22Rv1 (cell line): Measurements from ENCODE around the gene LURAP1L.
"Not testable (repeated sequence)": the region's sequence is repeated elsewhere in the genome, so short reads cannot be mapped to it uniquely, and the experiment has no call there.

Source experiments
- H3K27ac ChIP-seq: fragments of 450-650 bp; 2 replicates; pipeline ENCODE4 v1.5.1; 2017
- CTCF ChIP-seq: fragments of 450-650 bp; IDR thresholded peaks from 2 replicates; pipeline ENCODE4 v1.5.1; 2017; ENCODE audit warnings: mild to moderate bottlenecking
- ZFX ChIP-seq: fragments of 450-650 bp; IDR thresholded peaks from 2 replicates; pipeline ENCODE4 v1.6.1; 2017; ENCODE audit warnings: antibody characterized with exemption, borderline replicate concordance

Gene LURAP1L

DNA sequence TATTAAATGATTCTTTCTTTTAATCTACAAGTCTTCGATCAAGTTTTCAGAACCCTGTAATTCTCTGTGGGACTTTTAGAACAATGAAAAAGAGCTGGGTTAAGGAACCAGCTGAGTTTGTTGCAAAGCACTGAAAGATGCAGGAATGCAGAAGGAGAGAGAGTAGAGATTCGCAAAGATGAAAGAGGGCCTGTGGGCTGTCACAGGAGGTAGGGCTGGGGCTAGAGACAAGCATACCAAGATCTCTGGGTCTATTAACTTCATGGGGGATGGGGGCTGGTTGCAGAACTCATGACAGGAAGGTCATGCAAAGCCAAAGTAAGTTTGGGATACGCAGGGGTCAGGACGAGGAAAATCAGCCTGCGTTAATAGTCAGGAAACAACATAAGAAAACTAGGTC is 81.8 kb downstream of the LURAP1L start:
- no peak overlapping the region for H3K27ac ChIP-seq
- TF ChIP-seq ZFX, result no peak
- TF ChIP-seq CTCF, result no peak

DNA sequence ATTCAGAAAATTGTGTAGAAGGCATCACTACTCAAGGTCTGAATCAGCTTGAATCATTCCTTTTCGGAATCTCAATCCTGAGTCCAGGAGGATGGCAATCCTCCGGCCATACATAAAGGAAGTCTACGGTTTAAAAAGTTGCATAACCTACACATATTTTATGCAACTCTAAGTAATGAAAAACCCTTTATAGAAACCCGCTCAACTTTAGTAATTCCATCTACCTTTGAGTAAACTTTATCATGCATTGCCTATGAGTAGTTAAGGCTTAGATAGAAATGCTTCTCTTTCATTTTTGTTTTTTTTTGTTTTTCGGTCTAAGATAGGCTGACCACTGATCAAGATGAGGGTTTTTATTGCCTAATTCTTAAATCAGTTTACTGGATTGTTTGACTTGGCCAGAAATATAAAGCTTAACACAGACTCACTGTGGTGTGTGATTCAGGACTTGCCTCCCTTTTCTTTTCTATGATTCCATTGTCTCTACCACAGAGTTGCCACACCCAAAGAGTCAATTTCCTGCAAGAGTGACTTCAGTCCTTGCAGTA is 85.0 kb downstream of the LURAP1L start:
- no peak for TF ChIP-seq ZFX
- no peak for TF ChIP-seq CTCF
- 0 out of 2 replicates have a peak overlapping the region, but pooled peaks have one; percentile 3 for H3K27ac ChIP-seq

GRCh38 chr9:12860998-12861397 is 86.2 kb downstream of the LURAP1L start:
- H3K27ac ChIP-seq, result no peak overlapping the region
- TF ChIP-seq ZFX (no peak), CTCF (no peak)

DNA sequence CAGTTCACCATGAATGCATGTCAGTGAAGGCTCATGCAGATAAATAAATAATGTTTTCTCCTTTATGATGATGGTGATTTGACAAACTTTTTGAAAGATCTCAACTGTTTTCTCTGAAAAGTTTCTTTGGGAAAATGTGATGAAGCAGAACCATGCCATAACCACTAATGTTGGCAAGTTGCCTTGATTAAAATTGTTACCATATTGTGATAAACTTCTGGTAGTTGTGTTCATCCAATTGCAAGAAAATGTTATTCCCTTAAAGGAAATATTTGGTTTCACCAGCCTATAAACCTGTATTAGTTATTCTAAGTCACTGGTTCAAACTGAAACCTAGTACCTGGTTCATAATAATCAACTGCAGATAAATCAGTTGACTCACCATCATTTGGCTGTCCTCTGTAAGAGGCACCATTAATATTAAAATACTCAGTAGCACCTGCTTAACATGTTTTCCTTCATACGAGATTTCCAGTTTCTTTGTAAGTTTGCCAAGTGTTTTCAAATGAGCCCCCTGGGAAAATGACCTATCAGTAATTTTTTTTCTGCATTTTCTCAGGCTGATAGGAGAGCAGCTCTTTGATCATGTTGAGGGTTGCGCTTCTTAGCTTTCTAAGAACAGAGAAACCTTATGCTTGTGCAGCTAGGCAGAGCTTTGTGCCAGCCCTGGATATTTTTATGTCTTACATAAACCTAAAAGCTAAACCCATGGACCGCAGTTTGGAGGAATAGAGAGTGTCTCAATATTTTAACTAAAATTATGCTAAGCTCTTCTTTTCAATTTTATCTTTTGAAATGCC is 88.0 kb downstream of the LURAP1L start:
- H3K27ac ChIP-seq, result no peak overlapping the region
- no peak for TF ChIP-seq ZFX

GRCh38 chr9:12863618-12864017 is 88.8 kb downstream of the LURAP1L start:
- TF ChIP-seq CTCF, result no peak
- no peak for TF ChIP-seq ZFX
- H3K27ac ChIP-seq, result no peak overlapping the region

DNA sequence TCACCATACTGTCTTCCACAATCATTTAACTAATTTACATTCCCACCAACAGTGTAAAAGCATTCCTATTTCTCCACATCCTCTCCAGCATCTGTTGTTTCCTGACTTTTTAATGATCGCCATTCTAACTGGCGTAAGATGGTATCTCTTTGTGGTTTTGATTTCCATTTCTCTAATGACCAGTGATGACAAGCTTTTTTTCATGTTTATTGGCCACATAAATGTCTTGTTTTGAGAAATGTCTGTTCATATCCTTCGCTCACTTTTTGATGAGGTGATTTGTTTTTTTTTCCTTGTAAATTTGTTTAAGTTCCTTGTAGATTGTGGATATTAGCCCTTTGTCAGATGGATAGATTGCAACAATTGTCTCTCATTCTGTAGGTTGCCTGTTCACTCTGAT is 90.6 kb downstream of the LURAP1L start:
- H3K27ac ChIP-seq, result not testable (repeated sequence)
